HepG2 (cell line): Measurements from ENCODE around the gene RPL26. TPM values are rescaled to one million over a fixed set of nuclear protein-coding genes. Genes with fewer than 3 reads are reported as not detected.

Experiments
- BRD4 ChIP-seq: sonication (generic); formaldehyde crosslinking; IDR thresholded peaks from 2 replicates; pipeline ENCODE4 v1.4.0; 2020; ENCODE audit warnings: missing genetic modification reagents
- CENPT ChIP-seq: sonication (generic); formaldehyde crosslinking; IDR thresholded peaks from 2 replicates; pipeline ENCODE4 v1.8.0; 2022; ENCODE audit warnings: low read depth, mild to moderate bottlenecking, moderate library complexity, missing genetic modification reagents
- ETV6 ChIP-seq: sonication (generic); formaldehyde crosslinking; conservative IDR thresholded peaks from 2 replicates; pipeline ENCODE4 v1.4.0; 2020; ENCODE audit warnings: missing genetic modification reagents
- GTF2F1 ChIP-seq: fragments of 150-350 bp; IDR thresholded peaks from 2 replicates; pipeline ENCODE4 v1.6.1; 2014; ENCODE audit warnings: low read length
- MEF2D ChIP-seq: sonication (generic); formaldehyde crosslinking; IDR thresholded peaks from 2 replicates; pipeline ENCODE4 v1.5.1; 2020; ENCODE audit warnings: mild to moderate bottlenecking, missing genetic modification reagents
- MTF2 ChIP-seq: sonication (generic); formaldehyde crosslinking; IDR thresholded peaks from 2 replicates; pipeline ENCODE4 v1.5.0; 2020; ENCODE audit warnings: missing genetic modification reagents, borderline replicate concordance
- PHF21A ChIP-seq: sonication (generic); formaldehyde crosslinking; IDR thresholded peaks from 2 replicates; pipeline ENCODE4 v1.5.0; 2020; ENCODE audit warnings: mild to moderate bottlenecking, missing genetic modification reagents
- SRSF1 ChIP-seq: fragments of 200-400 bp; formaldehyde crosslinking; optimal IDR thresholded peaks from 2 replicates; pipeline ENCODE3; 2017; ENCODE audit warnings: mild to moderate bottlenecking, low read depth, low read length, moderate library complexity
- ZBTB38 ChIP-seq: sonication (generic); formaldehyde crosslinking; IDR thresholded peaks from 2 replicates; pipeline ENCODE4 v1.5.1; 2020; ENCODE audit warnings: mild to moderate bottlenecking, missing genetic modification reagents
- ZBTB4 ChIP-seq: sonication (generic); formaldehyde crosslinking; IDR thresholded peaks from 2 replicates; pipeline ENCODE4 v1.4.0; 2020; ENCODE audit warnings: missing genetic modification reagents, mild to moderate bottlenecking, borderline replicate concordance
- ZHX1 ChIP-seq: sonication (generic); formaldehyde crosslinking; IDR thresholded peaks from 2 replicates; pipeline ENCODE4 v1.8.1; 2022; ENCODE audit warnings: low read depth, mild to moderate bottlenecking, missing genetic modification reagents
- ZNF33A ChIP-seq: sonication (generic); formaldehyde crosslinking; IDR thresholded peaks from 2 replicates; pipeline ENCODE4 v1.5.1; 2020; ENCODE audit warnings: missing genetic modification reagents, mild to moderate bottlenecking, moderate library complexity, borderline replicate concordance
- ZNF432 ChIP-seq: sonication (generic); formaldehyde crosslinking; IDR thresholded peaks from 2 replicates; pipeline ENCODE4 v1.5.0; 2020; ENCODE audit warnings: missing genetic modification reagents, mild to moderate bottlenecking, borderline replicate concordance
- ZNF556 ChIP-seq: sonication (generic); formaldehyde crosslinking; IDR thresholded peaks from 2 replicates; pipeline ENCODE4 v1.4.0; 2020; ENCODE audit warnings: mild to moderate bottlenecking, missing genetic modification reagents, borderline replicate concordance
- ZNF775 ChIP-seq: sonication (generic); formaldehyde crosslinking; IDR thresholded peaks from 2 replicates; pipeline ENCODE4 v1.4.0; 2020; ENCODE audit warnings: missing genetic modification reagents, mild to moderate bottlenecking, moderate library complexity, borderline replicate concordance
- ZNF784 ChIP-seq: sonication (generic); formaldehyde crosslinking; IDR thresholded peaks from 2 replicates; pipeline ENCODE4 v1.5.1; 2020; ENCODE audit warnings: missing genetic modification reagents, mild to moderate bottlenecking, borderline replicate concordance
- polyA plus RNA-seq, 8 experiments: library from polyadenylated mRNA; depleted of rRNA in 3 of 8; stranded (reverse) in 7 of 8; unstranded in 1 of 8; fragments of >200 nt; fragmentation: Illumina TruSeq in 4 of 8; extraction: Trizol in 4 of 8; gene quantifications; 2 replicates each; pipeline versions ENCODE4 v1.2.1 to v1.2.3, GENCODE V29; 2011 to 2016; ENCODE audit warnings: low read depth in 4 of 8, missing spikeins in 1 of 8, mixed read lengths in 1 of 8; ENCODE audit not compliant: insufficient read depth in 1 of 8
- total RNA-seq, 5 experiments: library from RNA; depleted of rRNA; stranded (reverse); fragments of >200 nt; fragmentation: Illumina TruSeq; extraction: Trizol; gene quantifications; 2 replicates each; pipeline ENCODE4 v1.2.3, GENCODE V29; 2016; ENCODE audit warnings: low read depth in 1 of 5
- TF ChIP-seq, protein P1 (sequence below): IDR thresholded peaks from 2 replicates; pipeline ENCODE4 v1.6.1; 2016; ENCODE audit warnings: mild to moderate bottlenecking, missing biosample characterization, missing genetic modification reagents

The RPL26 gene
- total and polyA plus RNA-seq, 2 of the 13 experiments (the other 11 are each of a cell fraction or from before 2014, with no cell fraction given), result 2,817 to 3,529 TPM

DNA sequence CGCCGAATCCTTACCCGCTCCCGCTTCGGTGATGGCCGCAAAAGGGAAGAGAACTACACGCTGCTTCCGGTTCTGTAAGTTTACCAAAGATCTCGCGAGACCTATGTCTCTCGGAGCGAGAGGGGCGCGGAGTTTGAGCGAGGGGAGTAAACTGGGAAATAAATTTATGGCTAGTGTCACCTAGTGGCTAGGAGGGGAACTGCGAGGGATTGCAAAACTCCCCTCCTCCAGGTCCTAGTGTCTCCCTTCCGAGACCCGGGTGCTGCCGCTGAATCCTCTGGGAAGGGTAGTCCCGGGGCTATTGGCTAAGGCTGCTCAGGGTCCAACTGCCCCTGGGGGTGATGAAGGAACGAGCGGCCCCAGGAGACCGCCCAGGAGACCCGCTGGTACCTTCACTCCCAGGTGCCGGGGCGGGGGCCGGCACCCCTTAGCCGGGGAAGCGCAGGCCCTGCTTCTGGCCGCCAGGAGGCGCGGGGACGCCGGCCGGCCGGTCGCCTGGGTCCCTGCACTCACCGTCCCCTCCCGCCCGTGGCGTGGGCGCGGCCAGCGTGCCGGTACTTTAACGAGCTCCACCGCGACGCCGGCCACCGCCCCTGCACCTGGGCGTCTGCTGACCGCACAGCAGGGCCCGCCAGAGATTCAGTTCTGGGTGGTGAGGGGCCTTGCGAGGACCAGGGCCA lies at the start of gene RPL26 (continued):
- TF ChIP-seq ZBTB4 (CRISPR knock-in tag) (no peak), MEF2D (CRISPR knock-in tag) (0 out of 2 replicates have a peak, but pooled peaks have one; percentile 6), CENPT (no peak; the same call in 1 of the 2 replicates), MTF2 (peak; percentile 59; the same call in 1 of the 2 replicates), ZNF33A (CRISPR knock-in tag) (no peak; the same call in 1 of the 2 replicates), BRD4 (CRISPR knock-in tag) (no peak; the same call in 1 of the 2 replicates), ZBTB38 (peak; percentile 72), ETV6 (no peak), ZNF784 (CRISPR knock-in tag) (no peak), ZHX1 (CRISPR knock-in tag) (0 out of 2 replicates have a peak, but pooled peaks have one; percentile 54), ZNF432 (CRISPR knock-in tag) (no peak), SRSF1 (no peak), ZNF556 (no peak; the same call in 1 of the 2 replicates), GTF2F1 (no peak), PHF21A (CRISPR knock-in tag) (peak; percentile 78; the same call in 1 of the 2 replicates), ZNF775 (CRISPR knock-in tag) (no peak)
- TF ChIP-seq, protein P1, sequence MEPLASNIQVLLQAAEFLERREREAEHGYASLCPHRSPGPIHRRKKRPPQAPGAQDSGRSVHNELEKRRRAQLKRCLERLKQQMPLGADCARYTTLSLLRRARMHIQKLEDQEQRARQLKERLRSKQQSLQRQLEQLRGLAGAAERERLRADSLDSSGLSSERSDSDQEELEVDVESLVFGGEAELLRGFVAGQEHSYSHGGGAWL (CRISPR knock-in tag), result 0 out of 2 replicates have a peak, but pooled peaks have one; percentile 43
